CD4-positive, alpha-beta T cell treated with Interleukin-15 for 1 hour (primary cell): ENCODE results near the gene CCDC57.
A peak's percentile ranks its signal among the peaks of the same experiment; 100 is the strongest.

Source experiments
- DNase-seq: peaks from one replicate; pipeline ENCODE4 v3.0.0-alpha.2; 2020

CCDC57 gene

DNA sequence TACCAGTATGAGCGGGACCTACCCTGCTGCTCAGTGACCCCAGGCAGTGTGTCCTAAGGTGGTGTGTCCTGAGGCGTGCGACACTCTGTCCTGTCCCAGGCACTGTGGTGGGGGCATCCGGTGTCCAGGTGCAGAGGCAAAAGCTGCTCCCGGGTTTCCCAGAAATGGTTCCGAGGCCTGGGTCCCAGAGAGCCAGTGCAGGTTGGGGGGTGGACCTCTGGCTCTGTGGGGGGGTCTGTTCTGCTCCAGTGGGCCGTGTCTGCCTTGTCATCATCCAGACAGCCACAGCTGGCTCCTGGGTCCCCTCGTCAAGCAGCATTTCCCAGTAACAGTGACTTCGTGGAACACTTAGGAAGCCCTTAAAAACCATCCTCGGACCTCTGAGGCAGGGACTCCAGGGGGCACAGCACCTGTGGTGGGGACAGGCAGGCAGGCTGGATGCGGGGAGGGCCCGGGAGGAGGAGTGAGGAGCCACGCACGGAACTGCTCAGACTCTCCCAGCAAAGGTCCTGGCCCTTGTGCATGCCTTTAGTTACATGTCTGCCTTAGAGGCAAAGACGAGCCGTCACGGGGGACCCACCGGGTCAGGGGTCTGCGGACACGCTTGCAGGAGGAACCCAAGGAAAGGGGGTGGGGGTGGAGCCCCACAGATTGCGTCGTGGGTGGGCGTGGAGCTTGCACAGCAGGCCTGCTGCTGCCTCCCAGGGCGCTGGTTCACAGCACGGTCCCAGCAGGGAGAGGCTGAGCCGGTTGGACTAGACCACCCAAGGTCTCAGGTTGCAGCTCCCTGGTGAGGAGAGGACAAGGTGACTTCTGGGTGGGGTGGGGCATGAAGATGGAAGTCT lies 21.8 kb upstream of the CCDC57 start:
- DNase-seq, result no peak

DNA sequence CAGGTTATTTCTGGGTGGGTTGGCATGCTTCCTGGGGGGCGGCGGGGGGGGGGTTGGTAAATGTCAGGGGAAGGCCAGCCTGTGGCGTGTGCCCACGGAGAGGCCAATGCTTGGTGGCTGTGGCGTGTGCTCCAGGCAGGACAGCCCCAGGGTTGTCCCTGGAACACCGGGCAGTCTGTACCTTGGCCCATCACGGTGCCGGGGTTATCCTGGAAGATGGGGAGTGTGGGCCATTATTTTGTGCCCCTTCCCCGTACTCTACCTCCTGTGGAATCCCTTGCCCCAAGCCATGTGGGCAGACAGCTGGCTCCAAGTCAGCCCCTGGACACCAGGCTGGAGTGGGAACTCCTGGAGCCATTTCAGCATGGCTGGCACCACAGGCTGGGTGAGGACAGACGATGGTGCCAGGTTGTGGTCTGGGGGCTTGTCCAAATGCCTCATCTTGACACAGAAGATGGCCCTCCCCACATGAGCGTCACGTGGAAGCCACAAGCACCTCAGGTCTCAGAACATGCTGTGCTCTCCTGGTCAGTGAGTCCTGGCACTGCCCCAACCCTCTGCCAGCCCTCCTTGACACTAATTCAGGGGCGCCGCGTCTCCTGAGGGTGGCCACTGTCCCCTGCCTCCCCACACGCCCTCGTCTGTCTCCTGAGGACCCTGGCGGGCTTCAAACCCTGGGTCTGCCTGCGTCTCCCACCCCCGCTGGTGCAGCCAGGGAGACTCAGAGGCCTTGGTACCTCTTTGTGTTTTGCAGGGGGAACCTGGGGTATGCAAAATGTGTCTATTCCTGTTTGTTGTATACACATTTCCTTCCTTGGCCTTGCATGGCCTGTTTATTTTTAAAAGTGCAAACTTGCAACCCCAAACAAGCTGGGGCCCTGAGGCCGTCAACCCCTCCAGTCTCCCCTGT lies 20.5 kb upstream of the CCDC57 start:
- DNase-seq, result no peak

DNA sequence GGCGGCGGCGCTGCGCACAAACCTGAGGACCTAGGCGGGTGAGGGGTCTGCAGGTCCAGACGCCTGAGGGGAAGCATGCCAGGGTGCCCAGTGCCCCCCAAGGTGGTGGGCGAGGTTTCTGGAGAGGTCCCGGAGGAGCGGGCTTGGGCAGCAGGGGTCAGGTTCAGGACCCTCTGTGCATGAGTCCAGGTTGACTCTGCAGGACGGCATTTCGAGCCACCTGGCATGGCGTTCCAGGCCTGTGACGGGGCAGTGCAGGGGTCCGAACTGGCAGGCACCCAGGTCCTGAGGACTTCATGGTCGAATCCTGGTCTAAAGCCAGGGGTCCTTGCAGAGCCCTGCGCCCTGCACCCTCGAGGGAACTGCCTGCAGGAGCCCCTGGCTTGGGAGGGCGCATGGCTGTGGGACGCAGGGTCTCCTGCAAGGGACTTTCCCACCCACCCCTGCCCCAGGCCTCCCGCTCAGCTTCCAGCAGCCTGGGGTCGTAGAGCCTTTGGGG lies 19.7 kb upstream of the CCDC57 start:
- no peak for DNase-seq

DNA sequence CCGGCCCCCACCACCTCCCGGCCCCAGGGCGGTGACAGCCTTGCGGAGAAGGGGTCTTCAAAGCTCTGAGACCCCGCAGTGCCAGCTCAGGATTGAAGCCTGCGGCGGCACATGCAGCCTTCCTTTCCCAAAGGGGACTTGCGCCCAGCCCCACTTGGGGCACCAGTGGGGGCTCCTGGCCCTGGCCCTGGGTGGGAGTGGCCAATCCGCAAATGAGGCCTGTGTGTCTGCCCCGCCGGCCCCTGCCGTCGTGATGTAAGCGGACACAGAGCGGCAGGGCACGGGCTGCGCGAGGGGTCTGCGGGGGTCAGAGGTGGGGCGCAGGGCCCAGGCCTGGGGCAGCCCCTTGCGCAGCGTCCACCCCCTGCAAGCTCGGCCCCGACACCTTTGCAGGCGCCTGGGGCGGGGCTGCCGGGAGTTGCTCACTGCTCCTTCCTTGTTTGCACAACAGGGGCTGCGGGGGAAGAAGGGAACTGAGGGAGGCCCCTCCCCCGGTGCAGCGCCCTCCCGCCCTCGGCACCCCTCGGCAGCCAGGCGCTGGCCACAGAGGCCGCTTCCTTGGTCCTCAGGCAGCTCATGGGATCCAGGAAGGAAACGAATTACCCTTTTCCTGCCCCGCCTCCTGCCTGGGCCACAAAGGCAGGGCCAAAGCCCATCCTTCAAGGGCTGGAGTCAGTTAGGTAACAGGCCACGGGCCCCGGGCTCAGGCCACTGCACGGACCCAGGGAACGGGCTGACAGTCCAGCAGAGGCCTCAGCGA lies 19.1 kb upstream of the CCDC57 start:
- DNase-seq, result peak; percentile 70

DNA sequence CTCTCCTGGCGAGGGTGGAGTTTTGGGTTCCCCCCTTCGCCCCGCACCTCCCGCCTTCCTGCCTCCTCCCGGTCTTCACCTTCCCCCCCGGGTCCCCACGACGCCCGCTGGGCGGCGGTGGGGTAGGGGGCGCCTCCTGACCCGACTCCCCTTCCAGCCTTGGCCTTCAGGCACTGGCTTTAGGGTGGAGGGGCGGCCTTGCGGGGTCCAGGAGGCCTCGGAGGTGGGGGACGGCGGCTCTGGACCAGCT lies 18.6 kb upstream of the CCDC57 start:
- no peak for DNase-seq

DNA sequence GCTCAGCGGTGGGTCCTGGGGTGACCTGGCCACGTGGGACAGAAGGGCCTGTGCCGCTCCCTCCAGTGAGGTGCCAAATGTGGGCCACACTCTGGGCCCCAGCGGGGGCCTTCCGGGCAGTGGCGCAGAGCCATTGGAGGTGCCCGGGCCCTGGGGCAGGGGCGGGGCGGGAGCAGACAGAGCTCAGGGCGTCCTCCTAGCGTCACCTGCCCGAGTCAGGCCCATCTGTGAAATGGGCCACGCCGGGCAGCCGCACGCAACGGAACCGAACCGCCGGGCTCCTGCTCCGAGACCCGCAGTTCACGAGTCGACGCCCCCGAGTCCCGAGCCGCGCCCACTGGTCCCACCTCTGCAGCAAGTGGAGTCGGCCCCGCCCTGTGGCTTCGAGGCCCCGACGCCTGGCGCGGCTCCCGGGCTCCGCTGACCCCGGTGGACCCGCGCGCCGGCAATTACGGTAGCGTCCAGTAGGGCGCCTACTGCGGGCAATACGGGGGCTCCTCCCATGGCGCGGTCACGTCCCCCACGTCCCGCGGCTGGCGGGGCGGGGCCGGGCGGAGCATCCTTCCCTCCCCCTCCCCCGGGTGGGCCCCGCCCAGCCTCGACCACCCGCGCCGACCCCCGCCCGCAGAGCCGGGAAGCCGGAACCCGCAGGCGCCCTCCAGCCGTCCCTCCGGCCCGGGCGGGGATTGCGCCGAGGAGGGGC lies 18.1 kb upstream of the CCDC57 start:
- peak; percentile 74 for DNase-seq

DNA sequence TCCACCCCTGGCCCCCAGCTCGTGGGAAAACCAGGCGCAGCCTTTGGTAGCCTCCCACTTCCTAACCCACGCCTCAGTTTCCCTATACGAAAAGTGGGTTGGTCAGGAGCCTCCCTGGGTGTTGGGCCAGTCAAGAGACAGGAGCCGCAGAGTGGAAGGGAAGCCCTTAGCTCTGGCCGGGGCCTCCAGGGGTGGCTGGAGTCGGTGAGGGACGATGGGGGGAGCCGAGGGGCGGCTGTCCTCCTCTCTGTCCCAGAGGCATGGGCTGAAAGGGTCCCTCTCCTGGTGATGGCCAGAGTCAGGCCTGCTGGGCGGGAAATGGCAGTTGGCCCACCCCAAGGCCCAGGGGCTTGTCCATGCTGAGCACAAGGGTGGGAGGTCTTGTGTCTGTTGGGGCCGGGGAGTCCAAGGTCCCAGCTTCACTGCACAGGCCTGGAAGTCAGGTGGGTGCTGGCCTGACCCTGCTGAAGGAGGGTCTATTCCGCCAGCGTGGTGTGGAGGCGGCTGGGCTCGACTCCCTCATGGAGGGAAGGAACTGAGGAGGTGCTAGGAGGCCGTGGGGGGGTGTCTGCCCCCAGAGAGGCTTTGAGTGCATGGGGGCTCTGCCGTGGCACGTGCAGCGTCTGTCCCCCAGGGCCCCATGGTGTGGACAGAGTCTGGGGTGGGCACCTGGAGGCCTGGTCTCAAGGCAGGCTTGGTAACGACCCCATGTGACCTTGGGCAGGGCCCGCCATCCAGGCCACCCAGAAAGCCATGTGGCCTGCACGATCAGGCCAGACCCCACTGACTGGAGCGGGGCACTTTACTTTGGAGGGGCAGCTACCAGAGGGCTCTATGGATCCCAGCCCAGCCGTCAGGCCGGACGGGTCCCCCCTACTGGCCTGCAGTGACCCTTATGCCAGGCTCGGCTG lies 17.3 kb upstream of the CCDC57 start:
- DNase-seq, result no peak

DNA sequence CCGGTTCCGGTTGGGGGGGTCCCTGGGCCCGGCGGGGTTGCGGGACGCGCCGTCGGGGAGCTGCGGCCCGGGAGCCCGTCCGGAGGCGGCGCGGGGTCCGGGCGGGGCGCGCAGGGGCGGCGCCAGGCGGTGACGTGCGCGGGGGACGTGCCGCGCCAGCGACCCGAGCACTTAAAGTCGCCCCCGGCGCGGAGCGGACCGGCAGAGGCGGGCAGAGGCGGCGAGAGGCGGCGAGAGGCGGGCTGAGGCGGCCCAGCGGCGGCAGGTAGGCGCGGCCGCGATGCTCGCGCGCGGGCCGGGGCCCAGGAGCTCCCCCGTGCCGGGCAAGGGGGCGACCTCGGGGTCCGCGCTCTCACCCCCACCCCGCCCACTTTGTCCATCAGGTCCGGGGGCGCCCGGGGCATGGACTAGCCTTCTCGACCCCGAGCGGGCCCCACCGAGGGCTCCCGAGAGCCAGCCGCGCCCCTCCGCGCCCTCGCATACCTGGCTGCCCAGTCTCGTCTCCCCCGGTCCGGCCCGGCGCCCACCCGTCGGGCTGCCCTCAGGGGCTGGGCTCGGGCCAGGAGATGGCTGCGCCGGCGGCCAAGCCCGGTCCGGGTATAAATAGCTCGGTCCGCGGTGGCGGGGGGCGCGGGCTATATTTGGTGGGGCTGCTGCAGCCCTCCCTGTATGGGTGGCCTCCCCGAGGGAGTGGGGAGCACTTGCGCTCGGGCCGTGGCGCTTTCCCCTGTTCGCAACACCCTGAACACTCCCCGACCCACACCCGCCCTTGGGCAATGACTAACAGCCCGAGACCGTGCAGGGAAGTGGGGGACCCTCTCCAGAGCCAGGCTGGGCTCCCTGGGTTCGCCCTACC lies 16.4 kb upstream of the CCDC57 start, which contains the start of gene SLC16A3:
SLC16A3 (plus strand) TSS at position 201 of the 856 bp plus-strand sequence. CDS start 6,967 bp downstream, outside the sequence.
- DNase-seq, result peak; percentile 83

DNA sequence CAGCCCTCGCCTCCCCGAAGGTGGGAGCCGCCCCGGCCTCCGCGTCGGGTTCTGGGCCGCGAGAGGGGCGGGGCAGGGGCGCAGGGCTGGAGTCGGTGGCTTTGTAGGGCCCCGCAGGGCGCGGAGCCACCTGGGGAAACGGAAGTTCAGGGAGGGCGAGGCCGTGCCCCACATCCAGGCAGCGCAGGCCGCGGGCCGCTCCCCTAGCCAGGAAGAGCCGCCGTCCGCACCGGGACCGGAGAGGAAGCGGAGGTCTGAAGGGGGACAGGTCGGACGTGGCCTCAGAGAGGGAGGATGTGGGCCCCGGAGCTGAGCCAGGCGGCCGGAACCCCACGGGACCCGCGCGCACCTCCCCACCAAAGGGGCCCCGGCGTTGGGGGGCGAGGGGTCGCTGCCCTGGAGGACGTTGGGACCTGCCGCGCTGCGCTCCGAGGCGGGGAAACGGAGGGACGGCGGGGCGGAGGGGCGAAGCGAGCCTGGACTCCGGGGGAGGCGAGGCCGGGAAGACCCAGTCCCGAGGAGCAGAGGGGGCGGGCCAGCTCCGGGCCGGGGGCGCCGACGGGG lies 15.7 kb upstream of the CCDC57 start:
- DNase-seq, result peak; percentile 76

DNA sequence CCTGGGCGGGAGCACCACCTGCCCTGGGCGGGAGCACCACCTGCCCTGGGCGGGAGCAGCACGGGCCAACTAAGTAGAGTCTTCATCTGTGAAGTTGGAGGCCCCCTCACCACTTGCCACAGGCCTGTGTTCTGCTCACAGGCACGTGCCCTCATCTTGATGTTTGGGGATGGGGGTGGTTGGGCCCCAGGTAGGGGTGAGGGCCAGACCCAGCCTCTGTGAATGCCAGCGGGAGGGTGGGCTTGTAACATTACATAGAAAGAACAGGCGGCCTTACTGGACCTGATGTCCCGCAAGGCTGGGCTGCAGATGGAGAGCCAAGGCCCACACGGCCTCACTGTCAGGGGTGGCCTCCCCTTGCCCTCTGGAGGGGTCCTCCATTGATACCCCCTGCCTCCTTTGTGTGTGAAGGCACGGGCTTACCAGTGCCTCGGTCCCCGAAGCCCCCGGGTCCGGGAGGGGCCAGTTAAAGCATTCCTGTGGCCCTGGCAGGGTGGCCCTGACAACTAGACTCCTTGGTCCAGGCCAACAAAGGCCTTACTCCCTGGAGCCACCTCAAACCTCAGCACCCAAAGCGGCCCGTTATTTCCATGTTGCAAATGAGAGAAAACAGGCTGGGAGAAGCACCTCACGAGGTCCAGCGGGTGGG lies 15.1 kb upstream of the CCDC57 start:
- DNase-seq, result no peak

DNA sequence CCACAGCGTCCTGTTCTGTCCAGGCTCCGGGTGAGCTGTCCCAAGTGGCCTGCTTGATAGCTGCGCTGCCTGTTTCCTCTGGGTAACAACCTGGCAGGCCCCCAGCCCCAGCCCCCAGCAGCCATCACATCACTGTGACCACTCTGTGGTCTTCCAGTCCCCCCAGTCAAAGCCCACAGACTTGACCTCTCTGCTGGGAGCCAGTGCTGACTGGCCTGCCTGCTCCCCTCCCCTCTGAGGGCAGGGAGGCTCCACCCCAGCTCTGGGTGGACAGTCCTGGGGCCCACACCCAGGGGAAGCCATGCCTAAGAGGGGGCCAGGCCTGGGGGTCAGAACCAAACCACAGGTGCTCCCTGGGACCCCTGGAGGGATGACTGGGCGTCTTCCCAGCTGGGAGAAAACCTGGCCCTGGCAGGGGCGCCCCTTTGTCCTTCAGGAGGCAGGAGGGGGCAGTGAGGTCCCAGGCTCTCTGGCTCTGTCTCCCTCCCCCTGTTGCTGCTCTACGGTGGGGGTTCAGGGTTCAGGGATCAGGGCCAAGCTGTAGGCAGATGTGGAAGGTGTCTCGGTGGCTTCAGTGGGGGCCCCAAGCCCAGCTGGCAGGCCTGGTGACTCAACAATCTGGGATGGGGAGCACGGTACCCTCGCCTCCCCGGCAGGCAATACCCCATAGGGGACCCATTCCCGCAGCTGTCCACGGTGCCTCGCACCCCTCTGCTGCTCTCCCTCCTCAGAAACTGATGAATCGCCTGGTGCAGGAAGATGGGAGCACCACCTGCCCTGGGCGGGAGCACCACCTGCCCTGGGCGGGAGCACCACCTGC lies 14.4 kb upstream of the CCDC57 start:
- no peak for DNase-seq

DNA sequence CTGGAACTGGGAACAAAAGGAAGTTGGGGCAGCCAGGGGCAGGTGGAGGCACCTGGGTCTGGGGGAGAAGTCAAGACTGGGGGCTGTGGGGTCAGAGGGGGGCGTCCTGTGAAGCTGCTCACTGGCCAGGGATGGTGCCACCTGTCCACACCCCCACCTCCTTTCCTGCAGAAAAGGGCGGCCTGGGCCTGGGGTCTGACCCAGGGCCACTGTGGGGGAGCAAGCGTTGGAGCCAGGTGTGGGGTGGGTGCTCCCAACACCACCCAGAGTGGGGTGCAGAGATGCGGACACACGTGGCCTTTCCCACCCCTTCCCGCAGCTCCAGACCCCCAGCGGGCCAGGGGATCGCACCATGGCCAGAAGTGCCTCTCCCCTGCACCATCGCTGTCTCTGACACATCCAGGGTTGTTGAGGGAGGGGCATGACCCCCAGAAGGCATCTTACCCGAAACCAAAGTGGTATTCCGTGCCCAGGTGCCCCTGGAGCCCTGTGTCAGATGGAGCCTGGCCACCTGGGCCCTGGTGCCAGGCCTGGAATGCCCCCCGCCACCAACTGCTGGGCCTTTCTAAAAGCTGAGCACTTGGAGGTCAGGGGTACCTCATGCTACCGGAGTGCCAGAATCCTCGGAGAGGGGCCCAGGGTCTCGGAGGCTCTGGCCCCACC lies 13.6 kb upstream of the CCDC57 start:
- DNase-seq, result no peak

DNA sequence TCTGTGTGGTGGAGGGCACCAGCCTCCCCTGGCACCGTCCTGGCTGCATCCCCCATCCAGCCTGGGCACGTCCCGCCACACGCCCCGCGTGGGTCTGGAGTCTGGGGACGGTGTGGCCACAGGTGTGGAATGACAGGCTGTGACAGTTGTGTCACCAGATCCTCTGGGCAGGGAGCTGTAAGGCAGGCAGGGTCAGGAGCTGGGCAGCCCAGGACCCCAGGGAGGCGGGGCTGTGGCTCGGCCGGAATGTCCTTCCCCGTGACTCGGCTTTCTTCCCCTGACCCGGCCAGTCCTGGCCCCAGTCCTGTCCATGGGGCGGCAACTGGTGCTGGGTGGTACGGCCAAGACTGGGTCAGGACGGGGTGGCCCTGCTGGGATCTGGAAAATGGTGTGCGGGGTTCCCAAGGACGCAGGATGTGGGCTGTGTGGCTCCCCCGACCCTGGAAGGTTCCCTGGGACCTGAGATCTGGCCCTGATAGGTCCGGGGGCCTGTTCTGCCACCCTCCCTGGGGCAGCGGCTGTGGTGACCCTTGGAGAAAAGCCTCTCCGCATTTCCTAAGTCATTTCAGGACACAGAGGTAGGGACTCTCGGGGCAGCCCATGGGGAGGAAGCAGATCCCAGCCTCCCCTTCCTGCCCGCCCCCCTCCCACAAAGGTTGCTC lies 12.9 kb upstream of the CCDC57 start:
- DNase-seq, result no peak

DNA sequence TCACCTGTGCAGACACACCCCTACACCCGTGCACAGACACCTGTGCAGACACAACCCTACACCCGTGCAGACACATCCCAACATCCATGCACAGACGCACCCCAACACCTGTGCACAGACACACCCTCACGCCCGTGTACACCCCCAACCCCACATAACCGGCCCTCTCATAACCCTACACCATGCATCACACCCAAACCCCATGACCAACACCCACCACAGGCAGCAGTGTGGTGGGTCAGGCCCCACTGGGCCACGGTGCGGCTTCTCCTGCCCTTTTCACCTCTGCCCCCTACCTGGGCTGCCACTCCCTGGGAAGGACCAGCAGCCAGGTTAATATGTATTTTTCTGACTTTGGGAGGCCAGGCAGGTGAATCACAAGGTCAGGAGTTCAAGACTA lies 12.0 kb upstream of the CCDC57 start:
- no peak for DNase-seq

DNA sequence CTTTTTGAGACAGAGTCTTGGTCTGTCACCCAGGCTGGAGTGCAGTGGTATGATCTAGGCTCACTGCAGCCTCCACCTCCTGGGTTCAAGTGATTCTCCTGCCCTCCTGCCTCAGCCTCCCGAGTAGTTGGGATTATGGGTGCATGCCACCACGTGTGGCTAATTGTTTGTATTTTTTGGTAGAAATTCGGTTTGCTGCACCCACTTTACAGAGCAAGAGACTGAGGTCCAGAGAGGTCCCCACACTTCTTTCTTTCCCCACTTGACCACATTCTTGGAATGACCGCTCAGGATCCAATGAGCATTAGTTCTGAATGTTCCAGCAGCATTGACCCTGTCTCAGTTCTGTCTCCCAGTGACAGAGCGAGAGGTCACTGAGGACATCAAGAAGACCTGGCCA lies 10.9 kb upstream of the CCDC57 start:
- DNase-seq, result no peak

DNA sequence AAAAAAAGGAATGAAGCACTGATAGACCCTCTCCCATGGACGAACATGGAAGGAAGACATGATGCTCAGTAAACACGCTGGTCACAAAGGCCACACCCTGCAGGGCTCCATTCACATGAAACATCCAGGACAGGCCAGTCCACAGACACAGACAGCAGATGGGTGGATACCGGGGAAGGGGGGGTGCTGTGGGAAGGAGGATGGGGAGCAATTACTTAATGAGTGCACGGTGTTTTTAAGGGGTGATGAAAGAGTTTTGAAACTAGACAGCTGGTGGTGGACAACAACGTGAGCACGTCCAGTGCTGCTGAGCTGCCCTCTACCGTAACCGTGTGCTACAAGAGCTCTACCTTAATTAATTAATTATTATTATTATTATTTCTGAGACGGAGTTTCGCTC lies 10.2 kb upstream of the CCDC57 start:
- no peak for DNase-seq

DNA sequence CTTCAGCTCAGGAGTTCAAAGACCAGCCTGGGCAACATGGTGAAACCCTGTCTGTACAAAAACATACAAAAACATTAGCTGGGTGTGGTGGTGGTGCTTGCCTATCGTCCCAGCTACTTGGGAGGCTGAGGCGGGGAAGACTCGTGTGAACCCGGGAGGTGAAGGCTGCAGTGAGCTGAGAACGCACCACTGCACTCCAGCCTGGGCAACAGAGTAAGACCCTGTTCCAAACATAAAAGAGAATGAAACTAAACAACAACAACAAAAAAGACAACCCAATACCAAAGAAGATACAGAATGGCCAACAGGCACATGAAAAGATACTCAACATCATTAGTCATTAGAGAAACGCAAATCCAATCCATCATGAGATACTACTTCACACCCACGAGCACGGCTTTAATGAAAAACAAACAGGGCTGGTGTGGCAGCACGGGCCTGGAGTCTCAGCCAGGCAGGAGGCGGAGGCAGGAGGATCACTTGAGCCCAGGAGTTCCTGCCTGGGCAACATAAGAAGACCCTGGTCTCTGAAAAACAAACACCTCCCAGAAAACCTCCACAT lies 8.8 kb upstream of the CCDC57 start:
- DNase-seq, result no peak
